Immature natural killer cell (primary cell): ENCODE results near the gene PDE6D. TPM values are rescaled to one million over a fixed set of nuclear protein-coding genes. Genes with fewer than 3 reads are reported as not detected.
A peak's percentile ranks its signal among the peaks of the same experiment; 100 is the strongest.

Experiments used
- DNase-seq, 3 donors: peaks; one replicate each; pipeline ENCODE4 v3.0.0; 2022; ENCODE audit warnings: mixed read lengths in 1 of 3
- H3K27ac Mint-ChIP-seq, 6 donors: one replicate each; pipeline ENCODE4 v1.8.0; 2020; ENCODE audit warnings: mixed read lengths in 6 of 6, mild to moderate bottlenecking in 5 of 6, inconsistent platforms in 4 of 6, moderate library complexity in 3 of 6
- H3K27me3 Mint-ChIP-seq, 3 donors: one replicate each; pipeline ENCODE4 v1.8.0; 2020 to 2021; ENCODE audit warnings: low read depth in 3 of 3, mild to moderate bottlenecking in 3 of 3, mixed read lengths in 3 of 3, moderate library complexity in 3 of 3, inconsistent platforms in 1 of 3
- H3K36me3 Mint-ChIP-seq, 3 donors: one replicate each; pipeline ENCODE4 v1.8.0; 2020; ENCODE audit warnings: mixed read lengths in 3 of 3, inconsistent platforms in 2 of 3, mild to moderate bottlenecking in 2 of 3
- H3K4me1 Mint-ChIP-seq, 2 donors: one replicate each; pipeline ENCODE4 v1.8.0; 2020; ENCODE audit warnings: inconsistent platforms in 2 of 2, mild to moderate bottlenecking in 2 of 2, mixed read lengths in 2 of 2, moderate library complexity in 1 of 2
- H3K4me3 Mint-ChIP-seq, 5 donors: one replicate each; pipeline ENCODE4 v1.8.0; 2020; ENCODE audit warnings: mild to moderate bottlenecking in 5 of 5, mixed read lengths in 5 of 5, inconsistent platforms in 3 of 5, moderate library complexity in 3 of 5
- H3K9me3 Mint-ChIP-seq, 6 donors: one replicate each; pipeline ENCODE4 v1.8.0; 2020; ENCODE audit warnings: mild to moderate bottlenecking in 6 of 6, mixed read lengths in 6 of 6, inconsistent platforms in 4 of 6, moderate library complexity in 3 of 6
- polyA plus RNA-seq, 3 donors: library from polyadenylated mRNA; unstranded; fragments of 300-500 nt; fragmentation: Illumina TruSeq; gene quantifications; one replicate each; pipeline ENCODE4 v1.2.3, GENCODE V29; 2021

Gene PDE6D
- polyA plus RNA-seq, 3 donors from 2014 or later, result 62.2 to 84.5 (median 72.6) TPM

- no peak for DNase-seq
- Mint-ChIP-seq H3K4me3 (peak overlapping the region; percentile 88 to 95 (median 93)), H3K36me3 (peaks cover 4 to 9% (median 7%) of the 10 kb centered on the region in 3 donors), H3K27me3 (peaks cover 0 to 8% (median 0%) of the 10 kb centered on the region in 3 donors), H3K27ac (peak overlapping the region; percentile 23 to 89 (median 84)), H3K9me3 (no peaks in the 10 kb centered on the region), H3K4me1 (peaks cover 46 to 80% of the 10 kb centered on the region in 2 donors)
These were observed 5.8 kb upstream of the PDE6D start for GRCh38 chr2:231786917-231787292.

DNA sequence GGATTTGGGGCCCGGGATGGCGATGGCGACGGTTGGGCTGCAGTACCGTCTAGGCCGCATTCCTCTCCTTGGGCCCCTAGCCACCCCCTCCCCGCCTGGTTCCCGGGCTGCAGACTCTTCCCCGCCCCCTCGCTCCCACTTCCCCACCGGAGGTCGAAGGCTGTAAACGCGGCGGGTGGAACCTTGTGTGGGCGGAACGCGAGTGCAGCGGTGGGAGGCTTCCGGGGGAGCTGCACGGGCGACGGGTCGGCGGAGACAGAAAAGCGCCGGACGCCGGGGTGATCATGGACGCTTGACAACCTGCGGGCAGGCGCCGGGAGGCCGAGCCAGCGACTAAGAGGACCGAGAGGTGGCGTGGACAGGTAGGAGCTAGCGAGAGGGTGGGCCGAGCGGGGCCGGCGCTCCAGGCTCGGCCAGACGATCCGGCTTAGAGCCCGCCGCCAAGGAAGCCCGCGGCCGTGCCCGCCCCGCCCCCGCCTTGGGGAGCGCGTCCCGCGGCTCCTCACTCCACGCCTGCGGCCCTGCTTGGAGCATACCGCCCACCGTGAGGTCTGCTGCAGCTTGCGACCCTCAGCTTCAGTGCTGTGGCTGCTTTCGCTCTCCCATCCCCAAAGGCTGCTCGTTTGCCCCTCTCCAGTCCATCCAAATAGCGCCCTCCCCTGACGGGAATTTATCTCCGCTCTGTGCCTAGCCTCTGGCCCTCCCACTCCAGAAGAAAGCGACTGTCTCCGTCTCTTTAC lies 5.3 kb upstream of the PDE6D start, which contains the start of gene COPS7B:
TSS of gene COPS7B (plus strand) at position 269 of the 740 bp plus-strand sequence. CDS start 2,126 bp downstream, outside the sequence.
- DNase-seq, result peak; percentile 70 to 78 (median 75)
- H3K9me3 Mint-ChIP-seq, result no peaks in the 10 kb centered on the region
- peaks cover 52 to 81% of the 10 kb centered on the region in 2 donors for H3K4me1 Mint-ChIP-seq
- H3K27me3 Mint-ChIP-seq, result peaks cover 0 to 8% (median 3%) of the 10 kb centered on the region in 3 donors
- H3K27ac Mint-ChIP-seq, result peak within 1 kb of the TSS; percentile 68 to 89 (median 84)
- peak within 1 kb of the TSS; percentile 88 to 95 (median 93) for H3K4me3 Mint-ChIP-seq
- H3K36me3 Mint-ChIP-seq, result peaks cover 2 to 4% (median 4%) of the 10 kb centered on the region in 3 donors

GRCh38 chr2:231785822-231786176 lies 4.7 kb upstream of the PDE6D start:
- H3K4me1 Mint-ChIP-seq, result peaks cover 53 to 82% of the 10 kb centered on the region in 2 donors
- H3K27ac Mint-ChIP-seq, result peak overlapping the region; percentile 46 to 82 (median 78)
- H3K36me3 Mint-ChIP-seq, result peaks cover 0 to 4% (median 0%) of the 10 kb centered on the region in 3 donors
- H3K27me3 Mint-ChIP-seq, result peaks cover 0 to 8% (median 8%) of the 10 kb centered on the region in 3 donors
- peak overlapping the region; percentile 88 to 95 (median 93) for H3K4me3 Mint-ChIP-seq
- DNase-seq, result peak in 1 of 3 donors; percentile 2
- no peaks in the 10 kb centered on the region for H3K9me3 Mint-ChIP-seq

- Mint-ChIP-seq H3K4me1 (peaks cover 53 to 82% of the 10 kb centered on the region in 2 donors), H3K36me3 (peaks cover 0 to 4% (median 0%) of the 10 kb centered on the region in 3 donors), H3K9me3 (no peaks in the 10 kb centered on the region), H3K4me3 (peak overlapping the region in 4 of 5 donors; percentile 88 to 93 (median 92)), H3K27ac (peak overlapping the region in 5 of 6 donors; percentile 23 to 82 (median 72)), H3K27me3 (peaks cover 0 to 8% (median 8%) of the 10 kb centered on the region in 3 donors)
- no peak for DNase-seq
These were observed 4.3 kb upstream of the PDE6D start for GRCh38 chr2:231785413-231785812.

DNA sequence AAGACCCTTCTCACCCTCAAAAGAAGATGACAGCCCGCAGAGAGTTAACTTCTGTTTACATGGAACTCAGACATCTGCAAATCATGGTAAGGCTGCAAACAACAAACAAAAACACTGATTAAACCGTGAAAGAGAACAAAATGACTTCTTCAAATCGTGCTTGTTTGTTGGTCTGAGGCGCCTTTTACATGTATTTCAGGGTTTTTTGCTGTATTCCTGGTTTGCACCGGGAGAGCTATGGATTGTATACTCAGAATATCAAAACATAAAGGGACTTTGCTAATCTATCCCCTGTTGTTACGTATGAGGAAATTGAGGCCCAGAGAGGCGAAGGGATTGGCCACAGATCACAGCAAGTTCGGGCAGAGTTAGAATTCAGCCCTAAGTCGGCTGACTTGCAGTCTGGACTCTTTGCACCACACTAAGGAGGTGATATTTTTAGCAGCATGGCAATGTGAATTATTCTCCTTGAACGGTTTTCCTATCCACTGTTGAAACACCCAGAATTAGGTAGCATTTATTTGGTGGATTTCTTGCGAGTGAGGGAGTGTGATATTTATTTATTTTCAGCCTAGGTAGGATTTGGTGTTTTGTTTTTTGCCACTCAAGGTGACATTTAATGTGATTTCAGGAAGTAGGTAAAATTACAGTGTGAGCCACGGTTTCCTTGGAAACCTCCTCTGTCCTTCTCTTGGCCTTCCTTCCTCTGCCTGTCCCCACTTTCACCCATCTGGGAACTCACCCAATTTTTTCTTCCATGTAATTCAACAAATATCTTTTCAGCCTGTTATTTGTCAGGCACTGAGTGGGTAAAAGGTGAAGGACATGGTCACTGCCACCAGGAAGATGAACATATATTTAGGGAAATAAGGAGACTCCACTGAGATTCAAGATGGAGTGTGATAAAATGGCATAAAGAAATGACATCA lies 980 bp upstream of the PDE6D start:
- peak in 1 of 3 donors; percentile 2 for DNase-seq
- peak overlapping the region; percentile 95 to 99 (median 96) for H3K27ac Mint-ChIP-seq
- no peaks in the 10 kb centered on the region for H3K36me3 Mint-ChIP-seq
- no peaks in the 10 kb centered on the region for H3K9me3 Mint-ChIP-seq
- H3K4me1 Mint-ChIP-seq, result peaks cover 50 to 63% of the 10 kb centered on the region in 2 donors
- peaks cover 0 to 8% (median 5%) of the 10 kb centered on the region in 3 donors for H3K27me3 Mint-ChIP-seq
- H3K4me3 Mint-ChIP-seq, result peak overlapping the region; percentile 96 to 100 (median 98)

GRCh38 chr2:231780123-231780908 lies 766 bp downstream of the PDE6D start:
- H3K4me1 Mint-ChIP-seq, result peaks cover 36 to 49% of the 10 kb centered on the region in 2 donors
- H3K4me3 Mint-ChIP-seq, result peak overlapping the region; percentile 96 to 100 (median 98)
- peak in 2 of 3 donors; percentile 0 to 2 for DNase-seq

DNA sequence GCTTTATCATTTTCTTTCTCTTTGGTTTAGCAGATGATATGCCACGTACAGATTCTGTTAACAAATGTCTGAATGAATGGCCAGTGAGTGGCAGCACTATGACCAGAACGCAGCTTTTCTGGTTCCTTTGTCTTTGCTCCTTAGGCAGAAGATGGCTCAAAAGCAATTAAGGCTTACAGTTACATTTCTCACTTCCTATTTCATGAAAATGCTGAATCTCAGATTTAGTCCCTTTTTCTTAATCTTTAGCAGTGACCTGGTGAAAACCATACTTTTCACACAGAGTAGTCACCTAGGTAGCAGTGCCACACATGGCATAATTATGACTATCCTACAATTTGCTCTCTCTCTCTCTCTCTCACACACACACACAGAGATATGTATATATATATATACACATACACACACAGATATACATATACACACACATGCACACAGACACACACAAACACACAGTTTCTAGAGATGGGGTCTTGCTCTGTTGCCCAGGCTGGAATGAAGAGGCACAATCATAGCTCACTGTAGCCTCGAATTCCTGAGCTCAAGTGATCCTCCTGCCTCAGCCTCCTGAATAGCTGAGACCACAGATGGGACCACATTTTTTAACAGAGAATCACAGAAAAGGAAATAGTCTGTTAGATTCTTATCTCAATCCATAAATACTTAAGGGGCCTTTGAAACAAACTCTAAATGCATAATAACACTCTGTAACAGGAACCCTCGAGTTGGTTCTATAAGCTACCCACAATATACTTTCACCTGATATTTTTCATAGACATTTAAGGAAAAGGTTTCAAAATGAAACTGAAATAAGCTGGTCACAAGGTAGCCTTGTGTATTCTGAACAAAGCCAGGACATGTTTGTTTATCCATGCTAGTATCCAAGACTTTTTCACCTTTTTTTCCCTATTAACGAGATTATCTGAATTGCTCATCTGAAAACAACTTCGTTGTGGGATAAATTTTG lies 11.6 kb downstream of the PDE6D start:
- no peaks in the 10 kb centered on the region for H3K36me3 Mint-ChIP-seq
- no peak for DNase-seq
- peaks cover 21 to 25% of the 10 kb centered on the region in 2 donors for H3K4me1 Mint-ChIP-seq
- H3K9me3 Mint-ChIP-seq, result no peaks in the 10 kb centered on the region
- no peak overlapping the region for H3K4me3 Mint-ChIP-seq
- H3K27me3 Mint-ChIP-seq, result peaks cover 0 to 3% (median 0%) of the 10 kb centered on the region in 3 donors
- no peak overlapping the region for H3K27ac Mint-ChIP-seq

More at GRCh38 chr2:231780123-231780908, 766 bp downstream of the PDE6D start:
- peak overlapping the region in 4 of 6 donors; percentile 20 to 64 (median 50) for H3K27ac Mint-ChIP-seq
- H3K36me3 Mint-ChIP-seq, result no peaks in the 10 kb centered on the region
- H3K9me3 Mint-ChIP-seq, result no peaks in the 10 kb centered on the region
- peaks cover 0 to 8% (median 0%) of the 10 kb centered on the region in 3 donors for H3K27me3 Mint-ChIP-seq

- H3K27me3 Mint-ChIP-seq, result peaks cover 0 to 1% (median 0%) of the 10 kb centered on the region in 3 donors
- DNase-seq, result no peak
- H3K36me3 Mint-ChIP-seq, result peaks cover 0 to 6% (median 0%) of the 10 kb centered on the region in 3 donors
- no peaks in the 10 kb centered on the region for H3K9me3 Mint-ChIP-seq
- H3K4me1 Mint-ChIP-seq, result peaks cover 21 to 26% of the 10 kb centered on the region in 2 donors
- H3K27ac Mint-ChIP-seq, result peak overlapping the region in 4 of 6 donors; percentile 1 to 42 (median 25)
- no peak overlapping the region for H3K4me3 Mint-ChIP-seq
These were observed 15.6 kb downstream of the PDE6D start for GRCh38 chr2:231765496-231765929.

DNA sequence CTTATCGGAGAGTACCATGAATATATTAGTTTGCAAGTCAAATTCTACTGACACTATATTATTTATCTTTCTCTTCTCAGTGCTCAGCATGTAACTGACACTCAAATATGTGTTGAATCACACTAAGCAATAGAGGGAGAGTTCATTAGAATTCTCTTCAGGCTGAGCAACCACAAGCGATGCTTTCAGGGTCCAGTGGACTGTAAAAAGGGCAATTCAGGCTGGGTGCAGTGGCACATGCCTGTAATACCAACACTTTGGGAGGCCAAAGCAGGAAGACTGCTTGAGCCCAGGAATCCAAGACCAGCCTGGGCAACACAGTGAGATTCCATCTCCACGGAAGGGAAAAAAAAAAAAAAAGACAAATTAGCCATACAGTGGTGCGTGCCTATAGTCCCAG lies 16.3 kb downstream of the PDE6D start:
- Mint-ChIP-seq H3K27me3 (peaks cover 0 to 1% (median 0%) of the 10 kb centered on the region in 3 donors), H3K27ac (no peak overlapping the region), H3K4me3 (no peak overlapping the region), H3K36me3 (peaks cover 0 to 6% (median 0%) of the 10 kb centered on the region in 3 donors), H3K4me1 (peaks cover 21 to 26% of the 10 kb centered on the region in 2 donors), H3K9me3 (no peaks in the 10 kb centered on the region)
- DNase-seq, result no peak

- Mint-ChIP-seq H3K27ac (no peak overlapping the region), H3K27me3 (peaks cover 0 to 1% (median 0%) of the 10 kb centered on the region in 3 donors), H3K36me3 (peaks cover 0 to 6% (median 0%) of the 10 kb centered on the region in 3 donors), H3K9me3 (no peaks in the 10 kb centered on the region), H3K4me3 (no peak overlapping the region), H3K4me1 (peaks cover 18 to 20% of the 10 kb centered on the region in 2 donors)
- no peak for DNase-seq
These were observed 17.0 kb downstream of the PDE6D start for GRCh38 chr2:231764124-231764523.

DNA sequence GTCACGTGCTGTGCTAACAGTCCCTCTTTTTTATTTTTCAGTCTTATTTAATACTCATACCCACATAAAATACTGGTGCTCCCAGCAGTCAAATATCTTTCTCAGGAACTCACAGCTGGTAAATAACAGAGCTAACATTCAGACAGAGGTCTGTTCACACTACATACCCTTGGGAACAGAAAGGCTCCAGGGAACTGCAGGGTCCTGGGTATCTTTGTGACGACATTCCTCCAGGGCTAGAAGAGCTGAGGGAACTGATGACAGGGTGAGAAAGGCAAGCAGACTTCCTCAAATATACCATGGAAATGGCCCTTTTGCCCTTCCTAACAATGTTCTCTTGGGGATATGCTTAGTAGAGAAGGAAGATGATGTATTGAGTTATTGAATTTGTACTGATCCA lies 19.3 kb downstream of the PDE6D start:
- H3K36me3 Mint-ChIP-seq, result peaks cover 0 to 6% (median 0%) of the 10 kb centered on the region in 3 donors
- H3K27ac Mint-ChIP-seq, result no peak overlapping the region
- peaks cover 18 to 19% of the 10 kb centered on the region in 2 donors for H3K4me1 Mint-ChIP-seq
- H3K4me3 Mint-ChIP-seq, result no peak overlapping the region
- no peaks in the 10 kb centered on the region for H3K27me3 Mint-ChIP-seq
- no peaks in the 10 kb centered on the region for H3K9me3 Mint-ChIP-seq
- no peak for DNase-seq

DNA sequence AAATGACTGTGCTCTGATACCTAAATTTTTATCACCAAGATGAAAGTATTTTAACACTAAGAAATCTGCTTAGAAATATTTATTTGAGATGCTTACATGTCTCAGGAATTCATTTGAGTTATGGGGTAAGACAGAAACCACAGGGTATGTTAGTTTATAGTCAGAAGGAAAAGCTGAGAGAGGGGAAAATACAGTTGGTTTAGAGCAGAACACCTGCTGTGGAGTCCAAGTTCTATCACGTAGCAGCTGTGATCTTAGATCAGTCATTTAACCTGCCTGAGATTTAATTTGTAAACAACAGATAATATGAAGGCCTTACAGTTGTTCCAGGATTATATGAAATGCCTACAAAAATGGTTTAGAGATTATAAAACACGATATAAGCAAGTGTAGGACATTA lies 29.0 kb downstream of the PDE6D start:
- Mint-ChIP-seq H3K27me3 (peaks cover 0 to 2% (median 0%) of the 10 kb centered on the region in 3 donors), H3K27ac (no peak overlapping the region), H3K4me1 (peaks cover 0 to 1% of the 10 kb centered on the region in 2 donors), H3K36me3 (peaks cover 0 to 4% (median 0%) of the 10 kb centered on the region in 3 donors), H3K9me3 (no peaks in the 10 kb centered on the region), H3K4me3 (no peak overlapping the region)
- no peak for DNase-seq
